GM19468 (cell line): ENCODE data around the gene ZXDC.

ENCODE experiments used
- ATAC-seq: cut with Tn5 transposase; IDR thresholded peaks from one replicate; pipeline ENCODE4 v1.9.1; 2021; ENCODE audit warnings: mild to moderate bottlenecking, moderate library complexity, moderate number of reproducible peaks; ENCODE audit not compliant: unreplicated experiment; ENCODE audit errors: extremely low read depth

ZXDC gene

GRCh38 chr3:126439968-126440708 is 35.6 kb downstream of the ZXDC start:
- ATAC-seq, result no peak

GRCh38 chr3:126439346-126439967 is 36.2 kb downstream of the ZXDC start:
- ATAC-seq, result no peak

- ATAC-seq, result no peak
Measured at GRCh38 chr3:126438746-126439145, 36.9 kb downstream of the ZXDC start.

- ATAC-seq, result no peak
Measured at GRCh38 chr3:126438186-126438585, 37.5 kb downstream of the ZXDC start.

- no peak for ATAC-seq
Measured at GRCh38 chr3:126436826-126437717, 38.6 kb downstream of the ZXDC start.

- no peak for ATAC-seq
Measured at GRCh38 chr3:126435456-126436315, 40.0 kb downstream of the ZXDC start.

GRCh38 chr3:126434931-126435411 is 40.7 kb downstream of the ZXDC start:
- no peak for ATAC-seq

GRCh38 chr3:126434264-126434590 is 41.5 kb downstream of the ZXDC start:
- no peak for ATAC-seq

- ATAC-seq, result no peak
Measured at GRCh38 chr3:126433496-126434263, 42.0 kb downstream of the ZXDC start.

- no peak for ATAC-seq
Measured at GRCh38 chr3:126433105-126433430, 42.6 kb downstream of the ZXDC start.

- ATAC-seq, result no peak
Measured at GRCh38 chr3:126432361-126433104, 43.2 kb downstream of the ZXDC start.

- no peak for ATAC-seq
Measured at GRCh38 chr3:126431103-126431534, 44.6 kb downstream of the ZXDC start.

- no peak for ATAC-seq
Measured at GRCh38 chr3:126424751-126425150, 50.9 kb downstream of the ZXDC start.

- no peak for ATAC-seq
Measured at GRCh38 chr3:126424039-126424717, 51.5 kb downstream of the ZXDC start.

GRCh38 chr3:126423191-126424038 is 52.3 kb downstream of the ZXDC start:
- no peak for ATAC-seq

GRCh38 chr3:126422571-126423091 is 53.1 kb downstream of the ZXDC start:
- ATAC-seq, result no peak

GRCh38 chr3:126422121-126422520 is 53.6 kb downstream of the ZXDC start:
- no peak for ATAC-seq
